K562 (cell line): ENCODE data around the gene GJD2. TPM values are rescaled to one million over a fixed set of nuclear protein-coding genes. Genes with fewer than 3 reads are reported as not detected.

Experiments used
- DNMT1 ChIP-seq: fragments of 450-650 bp; IDR thresholded peaks from 2 replicates; pipeline ENCODE4 v1.6.1; 2016; ENCODE audit warnings: antibody characterized with exemption, mild to moderate bottlenecking
- ZBTB11 ChIP-seq, 3 experiments: fragments of 200-800 bp in 1 of 3; fragments of 250-450 bp in 1 of 3; fragments of 450-650 bp in 1 of 3; sonication (Bioruptor Pico) in 1 of 3; sonication (Bioruptor generic) in 1 of 3; formaldehyde crosslinking in 1 of 3; IDR thresholded peaks; 2 replicates each; pipeline versions ENCODE4 v1.6.1 to v1.8.0; 2016 to 2022; ENCODE audit warnings: mild to moderate bottlenecking in 2 of 3, missing genetic modification characterization in 2 of 3, missing compliant biosample characterization in 1 of 3, moderate library complexity in 1 of 3
- ZNF583 ChIP-seq: fragments of 250-450 bp; sonication (Bioruptor Pico); IDR thresholded peaks from 2 replicates; pipeline ENCODE4 v1.4.0; 2020
- polyA plus RNA-seq, 8 experiments: library from polyadenylated mRNA; depleted of rRNA in 4 of 8; stranded (reverse) in 5 of 8; unstranded in 3 of 8; fragments of >200 nt; fragmentation: Nextera tagmentation in 2 of 8; fragmentation: Illumina TruSeq in 1 of 8; extraction: Ambion mirVana in 2 of 8; extraction: Trizol in 1 of 8; gene quantifications; 2 replicates each; pipeline versions ENCODE4 v1.2.1 to v1.2.3, GENCODE V29; 2011 to 2014; ENCODE audit warnings: inconsistent platforms in 1 of 8, missing spikeins in 1 of 8
- total RNA-seq, 7 experiments: library from RNA; depleted of rRNA in 6 of 7; stranded (reverse); fragments of >200 nt in 6 of 7; fragmentation: Illumina TruSeq in 2 of 7; extraction: Trizol in 2 of 7; gene quantifications; 2 replicates each; pipeline versions ENCODE4 v1.2.1 to v1.2.3, GENCODE V29; 2011 to 2021; ENCODE audit warnings: low replicate concordance in 1 of 7
- TF ChIP-seq, protein P1 (sequence below): fragments of 450-650 bp; conservative IDR thresholded peaks from 2 replicates; pipeline ENCODE4 v1.6.1; 2016; ENCODE audit warnings: missing genetic modification characterization, low read depth, mild to moderate bottlenecking, control low read depth, missing compliant biosample characterization

GJD2 gene
- total and polyA plus RNA-seq, 9 of the 15 experiments (the other 6 are each of a cell fraction or from before 2014, with no cell fraction given), result not detected

DNA sequence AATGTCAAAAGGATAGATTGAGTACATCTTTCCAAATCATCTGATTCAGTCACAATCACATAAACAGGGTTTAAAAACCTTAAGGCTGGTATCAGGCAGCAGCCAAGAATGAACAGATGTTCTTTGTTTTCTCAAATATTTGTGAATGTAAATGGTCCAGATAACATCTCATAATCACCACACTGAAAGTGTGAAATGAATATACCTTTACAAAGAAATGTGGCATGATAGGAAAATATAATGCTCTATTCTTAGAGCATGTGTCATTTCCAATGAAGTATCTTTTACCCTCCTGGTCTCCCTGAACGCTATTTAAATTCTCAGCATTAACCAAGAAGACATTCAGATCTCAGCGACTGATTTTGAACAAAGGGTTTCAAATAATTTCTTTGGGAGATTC lies 49.3 kb upstream of the GJD2 start (continued):
- TF ChIP-seq, protein P1, sequence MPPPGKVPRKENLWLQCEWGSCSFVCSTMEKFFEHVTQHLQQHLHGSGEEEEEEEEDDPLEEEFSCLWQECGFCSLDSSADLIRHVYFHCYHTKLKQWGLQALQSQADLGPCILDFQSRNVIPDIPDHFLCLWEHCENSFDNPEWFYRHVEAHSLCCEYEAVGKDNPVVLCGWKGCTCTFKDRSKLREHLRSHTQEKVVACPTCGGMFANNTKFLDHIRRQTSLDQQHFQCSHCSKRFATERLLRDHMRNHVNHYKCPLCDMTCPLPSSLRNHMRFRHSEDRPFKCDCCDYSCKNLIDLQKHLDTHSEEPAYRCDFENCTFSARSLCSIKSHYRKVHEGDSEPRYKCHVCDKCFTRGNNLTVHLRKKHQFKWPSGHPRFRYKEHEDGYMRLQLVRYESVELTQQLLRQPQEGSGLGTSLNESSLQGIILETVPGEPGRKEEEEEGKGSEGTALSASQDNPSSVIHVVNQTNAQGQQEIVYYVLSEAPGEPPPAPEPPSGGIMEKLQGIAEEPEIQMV (tag), result no peak
- no peak for TF ChIP-seq DNMT1
- TF ChIP-seq ZBTB11 (CRISPR knock-in tag; IDR thresholded peaks at IDR 0.05), result no peak
- no peak for TF ChIP-seq ZNF583 (CRISPR knock-in tag)
- TF ChIP-seq, all 486 proteins: peak for 0
